ENCODE measurements around the gene KRTAP5-8. TPM values are rescaled to one million over a fixed set of nuclear protein-coding genes. Genes with fewer than 3 reads are reported as not detected.

The KRTAP5-8 gene
- total and polyA plus RNA-seq, 8 donors = 0.15 to 5.5 TPM; not detected in 6

DNA sequence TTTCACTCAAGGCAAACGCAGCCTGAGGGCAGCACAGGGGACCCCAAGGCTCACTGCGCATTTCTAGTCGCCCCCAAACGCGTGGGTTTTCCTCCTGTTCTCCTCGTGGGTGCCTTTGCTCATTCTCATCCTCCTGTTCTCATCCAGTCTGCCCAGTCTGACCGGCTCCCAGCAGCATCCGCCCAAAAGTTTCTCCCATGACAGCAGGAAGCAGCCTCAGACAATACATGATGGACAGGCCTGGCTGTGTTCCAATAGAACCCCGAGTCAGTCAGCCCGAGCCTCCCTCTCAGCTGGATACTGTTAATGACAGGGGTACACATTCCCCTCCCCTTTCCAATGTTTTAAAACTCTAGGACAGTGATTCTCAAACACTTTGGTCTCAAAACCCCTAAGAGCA is 33.3 kb upstream of the KRTAP5-8 start:
- Histone ChIP-seq H3K27me3 (no peaks in the 10 kb centered on the region), H3K27ac (no peak overlapping the region), H3K4me3 (no peak overlapping the region), H3K36me3 (peaks cover 15 to 76% (median 68%) of the 10 kb centered on the region in 4 donors), H3K4me1 (peaks cover 0 to 4% (median 0%) of the 10 kb centered on the region in 4 donors), H3K9me3 (peaks cover under 1 to 25% (median 3%) of the 10 kb centered on the region in 4 donors)
- TF ChIP-seq POLR2AphosphoS5 (IDR thresholded peaks at IDR 0.05) = no peak
- TF ChIP-seq, protein P1, sequence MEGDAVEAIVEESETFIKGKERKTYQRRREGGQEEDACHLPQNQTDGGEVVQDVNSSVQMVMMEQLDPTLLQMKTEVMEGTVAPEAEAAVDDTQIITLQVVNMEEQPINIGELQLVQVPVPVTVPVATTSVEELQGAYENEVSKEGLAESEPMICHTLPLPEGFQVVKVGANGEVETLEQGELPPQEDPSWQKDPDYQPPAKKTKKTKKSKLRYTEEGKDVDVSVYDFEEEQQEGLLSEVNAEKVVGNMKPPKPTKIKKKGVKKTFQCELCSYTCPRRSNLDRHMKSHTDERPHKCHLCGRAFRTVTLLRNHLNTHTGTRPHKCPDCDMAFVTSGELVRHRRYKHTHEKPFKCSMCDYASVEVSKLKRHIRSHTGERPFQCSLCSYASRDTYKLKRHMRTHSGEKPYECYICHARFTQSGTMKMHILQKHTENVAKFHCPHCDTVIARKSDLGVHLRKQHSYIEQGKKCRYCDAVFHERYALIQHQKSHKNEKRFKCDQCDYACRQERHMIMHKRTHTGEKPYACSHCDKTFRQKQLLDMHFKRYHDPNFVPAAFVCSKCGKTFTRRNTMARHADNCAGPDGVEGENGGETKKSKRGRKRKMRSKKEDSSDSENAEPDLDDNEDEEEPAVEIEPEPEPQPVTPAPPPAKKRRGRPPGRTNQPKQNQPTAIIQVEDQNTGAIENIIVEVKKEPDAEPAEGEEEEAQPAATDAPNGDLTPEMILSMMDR (IDR thresholded peaks at IDR 0.05) = no peak
- no peak for TF ChIP-seq EP300 (IDR thresholded peaks at IDR 0.05)
- no peak for TF ChIP-seq POLR2A (IDR thresholded peaks at IDR 0.05)
- 61 to 72% (median 65%) methylated on average over 10 of the region's 10 CpGs for WGBS, 5 donors
- intact Hi-C loops (cut with DNase I; ENCODE audit: low total_unique reads) = no loop called here
- DNase-seq = peak in 1 of 2 donors; percentile 23

DNA sequence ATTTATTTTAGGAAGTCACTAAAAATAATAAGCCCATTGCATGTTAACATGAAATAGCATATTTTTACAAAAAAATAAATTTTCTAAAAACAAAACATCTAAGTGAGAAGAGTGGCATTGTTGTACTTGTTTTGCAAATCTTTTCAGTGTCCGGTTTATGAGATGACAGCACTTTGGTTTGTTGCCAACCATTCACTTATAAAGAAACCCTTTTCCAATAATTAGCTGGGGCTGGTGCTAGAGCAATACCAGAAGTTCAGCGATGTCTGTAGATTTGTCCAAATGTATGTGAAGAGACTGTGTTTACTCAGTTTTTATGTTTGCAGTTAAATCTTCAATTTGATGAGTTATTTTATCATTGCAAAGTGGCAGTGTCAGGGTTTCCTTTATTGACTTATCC is 32.8 kb upstream of the KRTAP5-8 start:
- Histone ChIP-seq H3K27ac (no peak overlapping the region), H3K9me3 (peaks cover 4 to 29% (median 6%) of the 10 kb centered on the region in 4 donors), H3K4me1 (peaks cover 0 to 4% (median 0%) of the 10 kb centered on the region in 4 donors), H3K36me3 (peaks cover 10 to 72% (median 63%) of the 10 kb centered on the region in 4 donors), H3K4me3 (no peak overlapping the region), H3K27me3 (no peaks in the 10 kb centered on the region)
- WGBS, 5 donors = 69 to 79% (median 75%) methylated on average over 2 of the region's 2 CpGs
- intact Hi-C loops (cut with DNase I; ENCODE audit: low total_unique reads) = no loop called here
- peak in 1 of 2 donors; percentile 28 for DNase-seq
- TF ChIP-seq EP300 (IDR thresholded peaks at IDR 0.05) (no peak), POLR2AphosphoS5 (IDR thresholded peaks at IDR 0.05) (no peak), POLR2A (IDR thresholded peaks at IDR 0.05) (no peak)
- TF ChIP-seq, protein P1 (IDR thresholded peaks at IDR 0.05) = no peak

DNA sequence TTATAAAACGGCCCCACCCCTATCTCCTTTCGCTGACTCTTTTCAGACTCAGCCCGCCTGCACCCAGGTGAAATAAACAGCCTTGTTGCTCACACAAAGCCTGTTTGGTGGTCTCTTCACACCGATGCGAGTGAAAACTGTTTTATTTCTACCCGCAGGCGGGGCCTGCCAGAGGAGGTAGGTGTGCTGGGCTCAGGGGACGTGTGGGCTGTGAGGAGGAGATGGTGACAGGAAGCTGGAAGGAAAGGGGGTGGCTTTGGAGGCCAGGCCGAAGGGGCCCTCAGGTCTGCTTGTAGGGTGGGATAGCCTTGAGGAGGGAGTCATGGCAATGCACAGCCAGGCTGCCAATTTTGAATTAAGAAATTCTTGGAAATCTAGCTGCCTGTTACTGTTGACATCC is 32.0 kb upstream of the KRTAP5-8 start:
- Histone ChIP-seq H3K9me3 (peaks cover 4 to 37% (median 12%) of the 10 kb centered on the region in 4 donors), H3K36me3 (peaks cover 7 to 64% (median 55%) of the 10 kb centered on the region in 4 donors), H3K27me3 (no peaks in the 10 kb centered on the region), H3K4me3 (no peak overlapping the region), H3K4me1 (no peaks in the 10 kb centered on the region), H3K27ac (no peak overlapping the region)
- 87 to 95% (median 90%) methylated on average over 9 of the region's 9 CpGs for WGBS, 5 donors
- intact Hi-C loops (cut with DNase I; ENCODE audit: low total_unique reads) = no loop called here
- no peak for DNase-seq
- TF ChIP-seq, protein P1 (IDR thresholded peaks at IDR 0.05) = no peak
- no peak for TF ChIP-seq POLR2AphosphoS5 (IDR thresholded peaks at IDR 0.05)
- no peak for TF ChIP-seq POLR2A (IDR thresholded peaks at IDR 0.05)
- no peak for TF ChIP-seq EP300 (IDR thresholded peaks at IDR 0.05)

DNA sequence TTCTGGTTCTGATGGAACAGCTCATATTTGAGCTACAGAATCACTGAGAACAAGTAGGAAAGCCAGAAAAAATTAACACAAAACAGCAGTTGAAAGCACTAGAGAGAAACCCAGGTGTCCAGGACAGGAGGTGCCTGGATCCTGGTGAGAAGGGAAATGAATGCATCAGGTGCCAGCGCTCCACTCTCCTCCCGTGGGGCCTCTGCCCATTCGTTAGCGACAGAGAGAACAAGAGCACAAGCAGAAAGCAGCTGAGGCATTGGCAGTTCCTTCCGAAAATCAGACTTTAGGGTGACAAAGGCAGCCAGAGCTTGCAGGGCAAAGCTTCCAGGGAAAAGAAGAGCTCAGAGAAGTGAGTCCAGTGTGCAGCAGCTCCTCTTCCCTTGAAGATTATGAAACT is 30.7 kb upstream of the KRTAP5-8 start:
- Histone ChIP-seq H3K27ac (no peak overlapping the region), H3K4me1 (no peaks in the 10 kb centered on the region), H3K27me3 (no peaks in the 10 kb centered on the region), H3K9me3 (peaks cover 4 to 49% (median 18%) of the 10 kb centered on the region in 4 donors), H3K4me3 (no peak overlapping the region), H3K36me3 (peaks cover 0 to 51% (median 42%) of the 10 kb centered on the region in 4 donors)
- intact Hi-C loops (cut with DNase I; ENCODE audit: low total_unique reads) = no loop called here
- TF ChIP-seq EP300 (IDR thresholded peaks at IDR 0.05) = no peak
- TF ChIP-seq POLR2A (IDR thresholded peaks at IDR 0.05) = no peak
- TF ChIP-seq, protein P1 (IDR thresholded peaks at IDR 0.05) = no peak
- 91 to 96% (median 95%) methylated on average over 5 of the region's 5 CpGs for WGBS, 5 donors
- no peak for DNase-seq

Data from stomach (tissue), 9 donors.